K562 (cell line): ENCODE results near the gene ASPDH. TPM values are rescaled to one million over a fixed set of nuclear protein-coding genes. Genes with fewer than 3 reads are reported as not detected.

Experiments used
- GABPB2 ChIP-seq: fragments of 250-450 bp; sonication (Bioruptor Pico); conservative IDR thresholded peaks from 2 replicates; pipeline ENCODE4 v1.5.1; 2021; ENCODE audit warnings: mild to moderate bottlenecking
- KLF1 ChIP-seq: fragments of 450-650 bp; IDR thresholded peaks from 2 replicates; pipeline ENCODE4 v1.6.1; 2016; ENCODE audit warnings: missing genetic modification characterization, missing compliant biosample characterization
- MBD2 ChIP-seq: sonication (generic); IDR thresholded peaks from 2 replicates; pipeline ENCODE4 v1.6.1; 2016; ENCODE audit warnings: low read depth, borderline replicate concordance
- SMAD4 ChIP-seq: fragments of 250-450 bp; sonication (Bioruptor Pico); conservative IDR thresholded peaks from 2 replicates; pipeline ENCODE4 v1.8.0; 2021; ENCODE audit warnings: inconsistent platforms, mild to moderate bottlenecking, moderate library complexity
- TAL1 ChIP-seq: fragments of 450-650 bp; IDR thresholded peaks from 2 replicates; pipeline ENCODE4 v1.6.1; 2016; ENCODE audit warnings: mild to moderate bottlenecking
- ZNF133 ChIP-seq: fragments of 250-450 bp; sonication (Bioruptor Pico); IDR thresholded peaks from 2 replicates; pipeline ENCODE4 v1.4.0; 2020; ENCODE audit warnings: mild to moderate bottlenecking
- polyA plus RNA-seq, 8 experiments: library from polyadenylated mRNA; depleted of rRNA in 4 of 8; stranded (reverse) in 5 of 8; unstranded in 3 of 8; fragments of >200 nt; fragmentation: Nextera tagmentation in 2 of 8; fragmentation: Illumina TruSeq in 1 of 8; extraction: Ambion mirVana in 2 of 8; extraction: Trizol in 1 of 8; gene quantifications; 2 replicates each; pipeline versions ENCODE4 v1.2.1 to v1.2.3, GENCODE V29; 2011 to 2014; ENCODE audit warnings: inconsistent platforms in 1 of 8, missing spikeins in 1 of 8
- total RNA-seq, 7 experiments: library from RNA; depleted of rRNA in 6 of 7; stranded (reverse); fragments of >200 nt in 6 of 7; fragmentation: Illumina TruSeq in 2 of 7; extraction: Trizol in 2 of 7; gene quantifications; 2 replicates each; pipeline versions ENCODE4 v1.2.1 to v1.2.3, GENCODE V29; 2011 to 2021; ENCODE audit warnings: low replicate concordance in 1 of 7
- TF ChIP-seq, protein P1 (sequence below), 2 experiments: fragments of 450-650 bp; formaldehyde crosslinking in 1 of 2; IDR thresholded peaks; 2 replicates each; pipeline versions ENCODE4 v1.4.0 to v1.6.1; 2014 to 2020; ENCODE audit warnings: mild to moderate bottlenecking in 2 of 2, borderline replicate concordance in 1 of 2, low read depth in 1 of 2

Gene ASPDH
- total and polyA plus RNA-seq, 9 of the 15 experiments (the other 6 are each of a cell fraction or from before 2014, with no cell fraction given) = not detected

DNA sequence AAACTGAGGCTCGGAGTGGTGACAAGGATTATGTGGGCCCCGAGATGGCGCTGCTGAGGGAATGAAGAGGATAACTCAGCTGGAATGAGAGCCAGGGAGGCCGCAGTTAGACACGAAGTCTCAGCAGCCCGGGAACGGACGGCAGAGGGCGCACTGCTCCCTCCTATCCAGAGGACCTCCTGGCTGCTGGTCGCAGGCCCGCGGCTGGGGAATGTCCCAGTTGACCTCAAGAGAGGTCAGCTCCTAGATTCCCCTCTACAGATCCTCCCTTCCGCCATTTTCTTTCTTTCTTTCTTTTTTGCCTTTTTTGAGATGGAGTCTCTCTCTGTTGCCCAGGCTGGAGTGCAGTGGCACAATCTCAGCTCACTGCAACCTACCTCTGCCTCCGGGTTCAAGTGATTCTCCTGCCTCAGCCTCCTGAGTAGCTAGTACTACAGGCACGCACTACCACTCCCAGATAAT lies 24.1 kb upstream of the ASPDH start (continued):
- no peak for TF ChIP-seq KLF1
- no peak for TF ChIP-seq MBD2
- TF ChIP-seq, protein P1, sequence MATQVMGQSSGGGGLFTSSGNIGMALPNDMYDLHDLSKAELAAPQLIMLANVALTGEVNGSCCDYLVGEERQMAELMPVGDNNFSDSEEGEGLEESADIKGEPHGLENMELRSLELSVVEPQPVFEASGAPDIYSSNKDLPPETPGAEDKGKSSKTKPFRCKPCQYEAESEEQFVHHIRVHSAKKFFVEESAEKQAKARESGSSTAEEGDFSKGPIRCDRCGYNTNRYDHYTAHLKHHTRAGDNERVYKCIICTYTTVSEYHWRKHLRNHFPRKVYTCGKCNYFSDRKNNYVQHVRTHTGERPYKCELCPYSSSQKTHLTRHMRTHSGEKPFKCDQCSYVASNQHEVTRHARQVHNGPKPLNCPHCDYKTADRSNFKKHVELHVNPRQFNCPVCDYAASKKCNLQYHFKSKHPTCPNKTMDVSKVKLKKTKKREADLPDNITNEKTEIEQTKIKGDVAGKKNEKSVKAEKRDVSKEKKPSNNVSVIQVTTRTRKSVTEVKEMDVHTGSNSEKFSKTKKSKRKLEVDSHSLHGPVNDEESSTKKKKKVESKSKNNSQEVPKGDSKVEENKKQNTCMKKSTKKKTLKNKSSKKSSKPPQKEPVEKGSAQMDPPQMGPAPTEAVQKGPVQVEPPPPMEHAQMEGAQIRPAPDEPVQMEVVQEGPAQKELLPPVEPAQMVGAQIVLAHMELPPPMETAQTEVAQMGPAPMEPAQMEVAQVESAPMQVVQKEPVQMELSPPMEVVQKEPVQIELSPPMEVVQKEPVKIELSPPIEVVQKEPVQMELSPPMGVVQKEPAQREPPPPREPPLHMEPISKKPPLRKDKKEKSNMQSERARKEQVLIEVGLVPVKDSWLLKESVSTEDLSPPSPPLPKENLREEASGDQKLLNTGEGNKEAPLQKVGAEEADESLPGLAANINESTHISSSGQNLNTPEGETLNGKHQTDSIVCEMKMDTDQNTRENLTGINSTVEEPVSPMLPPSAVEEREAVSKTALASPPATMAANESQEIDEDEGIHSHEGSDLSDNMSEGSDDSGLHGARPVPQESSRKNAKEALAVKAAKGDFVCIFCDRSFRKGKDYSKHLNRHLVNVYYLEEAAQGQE (IDR thresholded peaks at IDR 0.05; ENCODE audit: borderline replicate concordance) = peak; percentile 91
- TF ChIP-seq, protein P1 (CRISPR knock-in tag; IDR thresholded peaks at IDR 0.05; ENCODE audit: low read depth) = no peak
- TF ChIP-seq SMAD4 (CRISPR knock-in tag) = peak; percentile 50; the same call in 1 of the 2 replicates
- TF ChIP-seq ZNF133 = no peak
- TF ChIP-seq TAL1 = no peak
- TF ChIP-seq GABPB2 (CRISPR knock-in tag) = no peak
- TF ChIP-seq, all 486 proteins: peak for 80
